ENCODE data around the gene PRR16.

Gene PRR16

DNA sequence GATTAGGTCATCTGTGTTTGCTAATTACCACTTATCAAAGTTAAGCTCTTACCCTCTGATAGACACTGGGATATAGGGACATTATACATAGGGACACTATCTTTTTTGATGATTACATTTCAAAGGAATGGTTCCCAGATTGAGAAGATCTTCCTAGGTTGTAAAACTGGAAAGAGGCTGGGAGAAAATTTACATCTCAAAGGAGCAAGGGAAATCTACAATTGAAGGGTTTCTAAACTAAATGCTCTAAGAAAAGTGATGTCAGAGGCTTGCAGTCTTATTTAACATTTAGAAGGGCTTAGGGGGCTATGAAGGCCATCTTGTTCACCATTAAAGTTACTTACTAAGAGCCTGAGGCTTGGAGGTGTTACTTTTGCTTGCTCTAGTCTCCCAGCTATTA lies 242.8 kb downstream of the PRR16 start:
- TF ChIP-seq POLR2AphosphoS5 (IDR thresholded peaks at IDR 0.05; ENCODE audit: low read depth), result no peak
- no peak for TF ChIP-seq SPI1 (IDR thresholded peaks at IDR 0.05; ENCODE audit: borderline replicate concordance, low read depth)
- TF ChIP-seq GABPA (IDR thresholded peaks at IDR 0.05; ENCODE audit: low read depth), result no peak
- TF ChIP-seq, protein P1, sequence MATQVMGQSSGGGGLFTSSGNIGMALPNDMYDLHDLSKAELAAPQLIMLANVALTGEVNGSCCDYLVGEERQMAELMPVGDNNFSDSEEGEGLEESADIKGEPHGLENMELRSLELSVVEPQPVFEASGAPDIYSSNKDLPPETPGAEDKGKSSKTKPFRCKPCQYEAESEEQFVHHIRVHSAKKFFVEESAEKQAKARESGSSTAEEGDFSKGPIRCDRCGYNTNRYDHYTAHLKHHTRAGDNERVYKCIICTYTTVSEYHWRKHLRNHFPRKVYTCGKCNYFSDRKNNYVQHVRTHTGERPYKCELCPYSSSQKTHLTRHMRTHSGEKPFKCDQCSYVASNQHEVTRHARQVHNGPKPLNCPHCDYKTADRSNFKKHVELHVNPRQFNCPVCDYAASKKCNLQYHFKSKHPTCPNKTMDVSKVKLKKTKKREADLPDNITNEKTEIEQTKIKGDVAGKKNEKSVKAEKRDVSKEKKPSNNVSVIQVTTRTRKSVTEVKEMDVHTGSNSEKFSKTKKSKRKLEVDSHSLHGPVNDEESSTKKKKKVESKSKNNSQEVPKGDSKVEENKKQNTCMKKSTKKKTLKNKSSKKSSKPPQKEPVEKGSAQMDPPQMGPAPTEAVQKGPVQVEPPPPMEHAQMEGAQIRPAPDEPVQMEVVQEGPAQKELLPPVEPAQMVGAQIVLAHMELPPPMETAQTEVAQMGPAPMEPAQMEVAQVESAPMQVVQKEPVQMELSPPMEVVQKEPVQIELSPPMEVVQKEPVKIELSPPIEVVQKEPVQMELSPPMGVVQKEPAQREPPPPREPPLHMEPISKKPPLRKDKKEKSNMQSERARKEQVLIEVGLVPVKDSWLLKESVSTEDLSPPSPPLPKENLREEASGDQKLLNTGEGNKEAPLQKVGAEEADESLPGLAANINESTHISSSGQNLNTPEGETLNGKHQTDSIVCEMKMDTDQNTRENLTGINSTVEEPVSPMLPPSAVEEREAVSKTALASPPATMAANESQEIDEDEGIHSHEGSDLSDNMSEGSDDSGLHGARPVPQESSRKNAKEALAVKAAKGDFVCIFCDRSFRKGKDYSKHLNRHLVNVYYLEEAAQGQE (IDR thresholded peaks at IDR 0.05; ENCODE audit: insufficient replicate concordance, low read depth), result no peak
- no peak overlapping the region for H3K27ac ChIP-seq (replicated peaks)

DNA sequence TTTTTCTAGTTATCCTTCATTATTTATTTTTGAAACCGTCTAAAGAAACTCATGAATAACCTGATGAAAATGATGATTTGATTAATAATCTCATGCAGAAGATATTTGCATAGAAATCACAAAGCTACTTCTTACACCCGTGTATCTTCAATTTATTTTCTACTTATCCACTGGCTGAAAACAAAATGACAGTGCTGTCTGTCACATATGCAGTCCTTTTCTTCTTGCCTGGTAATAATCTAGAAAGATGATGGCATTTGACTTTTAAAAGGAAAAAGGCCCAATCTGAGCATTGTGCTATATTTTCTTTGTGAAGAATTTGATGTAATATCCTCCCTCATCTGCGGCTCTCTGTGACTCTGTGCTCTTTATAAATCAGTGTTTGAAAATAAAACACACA lies 253.3 kb downstream of the PRR16 start:
- no peak overlapping the region for H3K27ac ChIP-seq (replicated peaks)
- TF ChIP-seq POLR2AphosphoS5 (IDR thresholded peaks at IDR 0.05; ENCODE audit: low read depth), result no peak
- no peak for TF ChIP-seq GABPA (IDR thresholded peaks at IDR 0.05; ENCODE audit: low read depth)
- TF ChIP-seq SPI1 (IDR thresholded peaks at IDR 0.05; ENCODE audit: borderline replicate concordance, low read depth), result no peak
- TF ChIP-seq, protein P2, sequence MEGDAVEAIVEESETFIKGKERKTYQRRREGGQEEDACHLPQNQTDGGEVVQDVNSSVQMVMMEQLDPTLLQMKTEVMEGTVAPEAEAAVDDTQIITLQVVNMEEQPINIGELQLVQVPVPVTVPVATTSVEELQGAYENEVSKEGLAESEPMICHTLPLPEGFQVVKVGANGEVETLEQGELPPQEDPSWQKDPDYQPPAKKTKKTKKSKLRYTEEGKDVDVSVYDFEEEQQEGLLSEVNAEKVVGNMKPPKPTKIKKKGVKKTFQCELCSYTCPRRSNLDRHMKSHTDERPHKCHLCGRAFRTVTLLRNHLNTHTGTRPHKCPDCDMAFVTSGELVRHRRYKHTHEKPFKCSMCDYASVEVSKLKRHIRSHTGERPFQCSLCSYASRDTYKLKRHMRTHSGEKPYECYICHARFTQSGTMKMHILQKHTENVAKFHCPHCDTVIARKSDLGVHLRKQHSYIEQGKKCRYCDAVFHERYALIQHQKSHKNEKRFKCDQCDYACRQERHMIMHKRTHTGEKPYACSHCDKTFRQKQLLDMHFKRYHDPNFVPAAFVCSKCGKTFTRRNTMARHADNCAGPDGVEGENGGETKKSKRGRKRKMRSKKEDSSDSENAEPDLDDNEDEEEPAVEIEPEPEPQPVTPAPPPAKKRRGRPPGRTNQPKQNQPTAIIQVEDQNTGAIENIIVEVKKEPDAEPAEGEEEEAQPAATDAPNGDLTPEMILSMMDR (IDR thresholded peaks at IDR 0.05; ENCODE audit: insufficient read depth, low read length), result no peak
- TF ChIP-seq, protein P1 (IDR thresholded peaks at IDR 0.05; ENCODE audit: insufficient replicate concordance, low read depth), result no peak
- DNase-seq (ENCODE audit: low read depth in 1 of 2, low spot score in 1 of 2), result no peak
- H3K4me3 ChIP-seq (replicated peaks; ENCODE audit: insufficient read depth, low read length), result no peak overlapping the region
- no peaks in the 10 kb centered on the region for H3K27me3 ChIP-seq (ENCODE audit: insufficient read depth, poor library complexity, severe bottlenecking)

More for the DNA sequence above, 242.8 kb downstream of the PRR16 start:
- DNase-seq (ENCODE audit: low read depth in 1 of 2, low spot score in 1 of 2), result no peak
- H3K27me3 ChIP-seq (ENCODE audit: insufficient read depth, poor library complexity, severe bottlenecking), result no peaks in the 10 kb centered on the region
- no peak overlapping the region for H3K4me3 ChIP-seq (replicated peaks; ENCODE audit: insufficient read depth, low read length)

DNA sequence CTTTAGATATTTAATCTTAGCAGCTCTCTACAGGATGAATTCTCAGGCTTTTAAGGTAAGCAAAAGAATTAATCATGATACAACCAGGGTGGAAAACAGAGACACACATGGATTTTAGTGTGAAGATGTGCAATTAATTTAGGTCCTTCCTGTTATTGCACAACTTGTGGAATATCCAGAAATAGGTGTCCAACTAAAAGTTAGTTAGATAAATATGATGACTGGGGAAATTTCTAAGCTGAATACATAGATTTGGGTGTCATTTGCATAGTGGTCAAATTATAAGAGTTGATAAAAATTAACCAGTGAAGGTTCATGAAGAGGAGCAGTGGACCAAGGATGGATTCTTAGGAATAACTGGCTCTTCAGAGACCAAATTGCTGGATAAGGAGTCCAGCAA lies 266.1 kb downstream of the PRR16 start:
- TF ChIP-seq, protein P1 (IDR thresholded peaks at IDR 0.05; ENCODE audit: insufficient replicate concordance, low read depth), result no peak
- no peak for TF ChIP-seq GABPA (IDR thresholded peaks at IDR 0.05; ENCODE audit: low read depth)
- no peak for TF ChIP-seq POLR2AphosphoS5 (IDR thresholded peaks at IDR 0.05; ENCODE audit: low read depth)
- no peak for TF ChIP-seq SPI1 (IDR thresholded peaks at IDR 0.05; ENCODE audit: borderline replicate concordance, low read depth)
- TF ChIP-seq, protein P2 (IDR thresholded peaks at IDR 0.05; ENCODE audit: insufficient read depth, low read length), result no peak

More for the DNA sequence above, 266.1 kb downstream of the PRR16 start:
- Histone ChIP-seq H3K4me3 (replicated peaks; ENCODE audit: insufficient read depth, low read length) (no peak overlapping the region), H3K27ac (replicated peaks) (no peak overlapping the region), H3K27me3 (ENCODE audit: insufficient read depth, poor library complexity, severe bottlenecking) (no peaks in the 10 kb centered on the region)
- DNase-seq (ENCODE audit: low read depth in 1 of 2, low spot score in 1 of 2), result no peak
